Cardiac muscle cell (in vitro differentiated cells and primary cell): ENCODE measurements around the gene HIVEP3. TPM values are rescaled to one million over a fixed set of nuclear protein-coding genes. Genes with fewer than 3 reads are reported as not detected.

Source experiments
- DNase-seq, 2 donors: peaks; one replicate each; pipeline versions ENCODE4 v3.0.0 to v3.0.0-alpha.2; 2010 to 2017; ENCODE audit warnings: low read depth in 1 of 2, low spot score in 1 of 2
- H3K27ac ChIP-seq: fragments of 200-600 bp; sonication (generic); 2 replicates; pipeline ENCODE4 v1.5.1; 2016
- H3K27me3 ChIP-seq: fragments of 200-600 bp; sonication (generic); 2 replicates; pipeline ENCODE4 v1.6.0; 2016; ENCODE audit warnings: control low read depth
- H3K36me3 ChIP-seq: fragments of 200-600 bp; sonication (generic); 2 replicates; pipeline ENCODE4 v1.5.1; 2016; ENCODE audit warnings: control low read depth
- H3K4me1 ChIP-seq: fragments of 200-600 bp; sonication (generic); 2 replicates; pipeline ENCODE4 v1.8.1; 2017; ENCODE audit warnings: low read depth, mild to moderate bottlenecking, mixed run types
- H3K4me3 ChIP-seq: fragments of 200-600 bp; sonication (generic); 2 replicates; pipeline ENCODE4 v1.5.1; 2016; ENCODE audit warnings: mild to moderate bottlenecking
- H3K9me3 ChIP-seq: fragments of 200-600 bp; sonication (generic); 2 replicates; pipeline ENCODE4 v1.5.1; 2017; ENCODE audit warnings: low read depth, mild to moderate bottlenecking, control low read depth
- CTCF ChIP-seq: IDR thresholded peaks from 2 replicates; pipeline ENCODE4 v1.5.1; 2012; ENCODE audit warnings: low read depth, mild to moderate bottlenecking, low read length
- polyA plus RNA-seq: library from polyadenylated mRNA; unstranded; fragments of >200 nt; fragmentation: Nextera tagmentation; extraction: Ambion mirVana; gene quantifications from 2 replicates; pipeline ENCODE4 v1.2.1, GENCODE V29; 2016
- total RNA-seq: library from RNA; depleted of rRNA; stranded (reverse); fragments of >200 nt; gene quantifications from 2 replicates; pipeline ENCODE4 v1.2.3, GENCODE V29; 2016

HIVEP3 gene
- total and polyA plus RNA-seq, 2 experiments from 2014 or later: 0.42 to 0.62 TPM

- no peaks in the 10 kb centered on the region for H3K9me3 ChIP-seq
- peak in 1 of 2 donors; percentile 52 for DNase-seq
- H3K27me3 ChIP-seq: no peaks in the 10 kb centered on the region
- no peak overlapping the region for H3K27ac ChIP-seq
- H3K4me3 ChIP-seq: no peak overlapping the region
- H3K4me1 ChIP-seq: peaks cover 15% of the 10 kb centered on the region
- no peak for TF ChIP-seq CTCF
- no peaks in the 10 kb centered on the region for H3K36me3 ChIP-seq
These were observed 187.1 kb downstream of the HIVEP3 start for GRCh38 chr1:41731516-41732030.

- H3K27me3 ChIP-seq: no peaks in the 10 kb centered on the region
- peaks cover 9% of the 10 kb centered on the region for H3K4me1 ChIP-seq
- no peak overlapping the region for H3K27ac ChIP-seq
- no peak for TF ChIP-seq CTCF
- no peaks in the 10 kb centered on the region for H3K9me3 ChIP-seq
- H3K4me3 ChIP-seq: no peak overlapping the region
- no peak for DNase-seq
- no peaks in the 10 kb centered on the region for H3K36me3 ChIP-seq
These were observed 187.9 kb downstream of the HIVEP3 start for GRCh38 chr1:41730806-41731205.

GRCh38 chr1:41728403-41729202, 190.1 kb downstream of the HIVEP3 start:
- Histone ChIP-seq H3K36me3 (no peaks in the 10 kb centered on the region), H3K27me3 (no peaks in the 10 kb centered on the region), H3K27ac (no peak overlapping the region), H3K4me3 (no peak overlapping the region), H3K9me3 (no peaks in the 10 kb centered on the region), H3K4me1 (no peaks in the 10 kb centered on the region)
- DNase-seq: peak in 1 of 2 donors; percentile 11
- no peak for TF ChIP-seq CTCF

GRCh38 chr1:41727749-41728115, 191.0 kb downstream of the HIVEP3 start:
- H3K9me3 ChIP-seq: no peaks in the 10 kb centered on the region
- H3K4me1 ChIP-seq: no peaks in the 10 kb centered on the region
- no peak overlapping the region for H3K27ac ChIP-seq
- no peak for DNase-seq
- H3K27me3 ChIP-seq: no peaks in the 10 kb centered on the region
- TF ChIP-seq CTCF: no peak
- no peaks in the 10 kb centered on the region for H3K36me3 ChIP-seq
- no peak overlapping the region for H3K4me3 ChIP-seq

GRCh38 chr1:41726899-41727748, 191.6 kb downstream of the HIVEP3 start:
- no peak for DNase-seq
- Histone ChIP-seq H3K27me3 (no peaks in the 10 kb centered on the region), H3K4me3 (no peak overlapping the region), H3K27ac (no peak overlapping the region), H3K36me3 (no peaks in the 10 kb centered on the region), H3K4me1 (no peaks in the 10 kb centered on the region), H3K9me3 (no peaks in the 10 kb centered on the region)
- no peak for TF ChIP-seq CTCF
